ENCODE results near the gene AIFM3.

DNA sequence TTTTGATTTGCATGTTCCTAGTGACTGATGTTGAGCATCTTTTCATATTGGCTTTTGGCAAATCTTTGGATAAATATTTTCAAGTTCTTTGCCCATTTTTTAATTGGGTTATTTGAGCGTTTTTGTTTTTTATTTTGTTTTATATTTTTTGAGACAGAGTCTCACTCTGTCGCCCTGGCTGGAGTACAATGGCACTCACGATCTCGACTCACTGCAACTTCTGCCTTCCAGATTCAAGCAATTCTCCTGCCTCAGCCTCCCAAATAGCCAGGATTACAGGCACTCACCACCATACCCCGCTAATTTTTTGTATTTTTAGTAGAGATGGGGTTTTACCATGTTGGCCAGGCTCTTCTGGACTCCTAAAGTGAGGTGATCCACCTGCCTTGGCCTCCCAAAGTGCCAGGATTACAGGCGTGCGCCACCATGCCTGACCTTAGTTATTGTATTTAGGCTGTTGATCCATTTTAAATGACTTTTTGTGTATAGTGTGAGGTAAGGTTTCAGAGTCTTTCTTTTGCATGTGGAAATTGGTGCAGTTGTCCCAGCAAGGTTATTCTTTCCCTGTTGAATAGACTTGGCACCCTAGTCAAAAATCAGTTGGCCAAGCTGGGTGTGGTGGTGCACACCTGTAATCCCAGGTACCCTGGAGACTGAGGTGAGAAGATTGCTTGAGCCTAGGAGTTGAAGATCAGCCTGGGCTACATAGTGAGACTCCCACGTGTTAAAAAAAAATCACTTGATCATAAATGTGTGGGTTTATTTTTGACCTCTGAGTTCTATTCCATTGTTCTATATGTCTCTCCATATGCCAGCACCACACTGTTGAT, 23.7 kb upstream of the AIFM3 start:
- no peak for TF ChIP-seq POLR2AphosphoS5 (IDR thresholded peaks at IDR 0.05; ENCODE audit: low read depth)
- no peak for TF ChIP-seq EZH2 (IDR thresholded peaks at IDR 0.05; ENCODE audit: low read depth, unreplicated experiment)
